ENCODE results near the gene ZC3H13. TPM values are rescaled to one million over a fixed set of nuclear protein-coding genes. Genes with fewer than 3 reads are reported as not detected.

ZC3H13 gene
- total RNA-seq, 3 donors from 2014 or later (not counting 1 experiment from before 2014, with no cell fraction given), result 54.3 to 75.3 (median 65.8) TPM

- Histone ChIP-seq H3K27me3 (ENCODE audit: control insufficient read depth, insufficient read depth, low read length) (no peaks in the 10 kb centered on the region), H3K4me1 (ENCODE audit: control insufficient read depth, insufficient read depth, low read length) (no peaks in the 10 kb centered on the region), H3K4me3 (ENCODE audit: low read length) (no peak overlapping the region), H3K36me3 (ENCODE audit: control insufficient read depth, insufficient read depth, low read length) (peaks cover 24% of the 10 kb centered on the region), H3K9me3 (ENCODE audit: control insufficient read depth, insufficient read depth, low read length) (no peaks in the 10 kb centered on the region), H3K27ac (ENCODE audit: low read length) (no peak overlapping the region)
- Mint-ChIP-seq H3K27me3 (ENCODE audit: low read depth in 2 of 2) (no peaks in the 10 kb centered on the region), H3K4me1 (peaks cover 19 to 24% of the 10 kb centered on the region in 2 donors), H3K4me3 (no peak overlapping the region), H3K9me3 (no peaks in the 10 kb centered on the region), H3K27ac (no peak overlapping the region), H3K36me3 (no peaks in the 10 kb centered on the region)
- no peak for TF ChIP-seq CTCF (IDR thresholded peaks at IDR 0.05)
- DNase-seq (no peak), ATAC-seq (no peak)
- intact Hi-C loops (cut with micrococcal nuclease), result no loop called here
- WGBS (ENCODE audit: insufficient coverage), result 93% methylated on average over 4 of the region's 4 CpGs
Observed at GRCh38 chr13:46031581-46032263, 20.8 kb downstream of the ZC3H13 start.

GRCh38 chr13:46025157-46025556 lies 27.4 kb downstream of the ZC3H13 start:
- Histone ChIP-seq H3K9me3 (ENCODE audit: control insufficient read depth, insufficient read depth, low read length) (no peaks in the 10 kb centered on the region), H3K36me3 (ENCODE audit: control insufficient read depth, insufficient read depth, low read length) (peaks cover 14% of the 10 kb centered on the region), H3K4me1 (ENCODE audit: control insufficient read depth, insufficient read depth, low read length) (no peaks in the 10 kb centered on the region), H3K4me3 (ENCODE audit: low read length) (no peak overlapping the region), H3K27ac (ENCODE audit: low read length) (no peak overlapping the region), H3K27me3 (ENCODE audit: control insufficient read depth, insufficient read depth, low read length) (no peaks in the 10 kb centered on the region)
- H3K9me3 Mint-ChIP-seq, result no peaks in the 10 kb centered on the region
- peaks cover 14 to 20% of the 10 kb centered on the region in 2 donors for H3K4me1 Mint-ChIP-seq
- 94% methylated on average over 4 of the region's 4 CpGs for WGBS (ENCODE audit: insufficient coverage)
- ATAC-seq, result no peak
- TF ChIP-seq CTCF (IDR thresholded peaks at IDR 0.05), result no peak
- no peak overlapping the region for H3K4me3 Mint-ChIP-seq
- H3K27ac Mint-ChIP-seq, result no peak overlapping the region
- H3K36me3 Mint-ChIP-seq, result no peaks in the 10 kb centered on the region
- no peaks in the 10 kb centered on the region for H3K27me3 Mint-ChIP-seq (ENCODE audit: low read depth in 2 of 2)
- DNase-seq, result no peak
- intact Hi-C loops (cut with micrococcal nuclease), result no loop called here

GRCh38 chr13:46022481-46022880 lies 30.1 kb downstream of the ZC3H13 start:
- peaks cover 7% of the 10 kb centered on the region for H3K36me3 Mint-ChIP-seq
- no peak for TF ChIP-seq CTCF (IDR thresholded peaks at IDR 0.05)
- ATAC-seq (no peak), DNase-seq (no peak)
- peaks cover under 1 to 6% of the 10 kb centered on the region in 2 donors for H3K4me1 Mint-ChIP-seq
- no peak overlapping the region for H3K27ac ChIP-seq (ENCODE audit: low read length)
- WGBS (ENCODE audit: insufficient coverage), result no CpG with 5 or more reads among the region's 2 CpGs
- no peaks in the 10 kb centered on the region for H3K27me3 Mint-ChIP-seq (ENCODE audit: low read depth in 2 of 2)
- no peaks in the 10 kb centered on the region for H3K27me3 ChIP-seq (ENCODE audit: control insufficient read depth, insufficient read depth, low read length)
- no peak overlapping the region for H3K4me3 ChIP-seq (ENCODE audit: low read length)
- H3K4me3 Mint-ChIP-seq, result no peak overlapping the region
- H3K9me3 Mint-ChIP-seq, result no peaks in the 10 kb centered on the region
- peaks cover 34% of the 10 kb centered on the region for H3K36me3 ChIP-seq (ENCODE audit: control insufficient read depth, insufficient read depth, low read length)
- intact Hi-C loops (cut with micrococcal nuclease), result no loop called here
- no peaks in the 10 kb centered on the region for H3K4me1 ChIP-seq (ENCODE audit: control insufficient read depth, insufficient read depth, low read length)
- H3K27ac Mint-ChIP-seq, result no peak overlapping the region
- H3K9me3 ChIP-seq (ENCODE audit: control insufficient read depth, insufficient read depth, low read length), result no peaks in the 10 kb centered on the region

GRCh38 chr13:46016216-46016615 lies 36.3 kb downstream of the ZC3H13 start:
- ATAC-seq (no peak), DNase-seq (no peak)
- no peak overlapping the region for H3K4me3 ChIP-seq (ENCODE audit: low read length)
- Mint-ChIP-seq H3K36me3 (peaks cover 24% of the 10 kb centered on the region), H3K4me3 (no peak overlapping the region), H3K4me1 (peaks cover 6 to 7% of the 10 kb centered on the region in 2 donors), H3K27me3 (ENCODE audit: low read depth in 2 of 2) (no peaks in the 10 kb centered on the region), H3K9me3 (no peaks in the 10 kb centered on the region), H3K27ac (no peak overlapping the region)
- no peak for TF ChIP-seq CTCF (IDR thresholded peaks at IDR 0.05)
- no peaks in the 10 kb centered on the region for H3K27me3 ChIP-seq (ENCODE audit: control insufficient read depth, insufficient read depth, low read length)
- no peak overlapping the region for H3K27ac ChIP-seq (ENCODE audit: low read length)
- intact Hi-C loops (cut with micrococcal nuclease), result no loop called here
- H3K4me1 ChIP-seq (ENCODE audit: control insufficient read depth, insufficient read depth, low read length), result no peaks in the 10 kb centered on the region
- H3K9me3 ChIP-seq (ENCODE audit: control insufficient read depth, insufficient read depth, low read length), result no peaks in the 10 kb centered on the region
- H3K36me3 ChIP-seq (ENCODE audit: control insufficient read depth, insufficient read depth, low read length), result peaks cover 63% of the 10 kb centered on the region
